RWPE1 (cell line): ENCODE data around the gene KDSR.

Source experiments
- CTCF ChIA-PET: fragments of 350-600 bp; sonication (Branson Sonifier 250); formaldehyde crosslinking; extraction: SDS; loops from one replicate; lab custom pipeline; 2021; lab: Yijun Ruan, JAX
- POLR2A ChIA-PET: fragments of 400-600 bp; formaldehyde crosslinking; extraction: SDS; loops from one replicate; lab custom pipeline; 2020; ENCODE audit warnings: antibody characterized with exemption; ENCODE audit not compliant: low non-redundant PET; lab: Yijun Ruan, JAX
- DNase-seq: peaks from one replicate; pipeline ENCODE4 v3.0.0; 2012; ENCODE audit warnings: low spot score
- H3K27ac ChIP-seq: fragments of 450-650 bp; 2 replicates; pipeline ENCODE4 v1.5.1; 2017
- CTCF ChIP-seq: fragments of 450-650 bp; conservative IDR thresholded peaks from 2 replicates; pipeline ENCODE4 v1.5.1; 2017; ENCODE audit warnings: low read depth, mild to moderate bottlenecking

The KDSR gene

DNA sequence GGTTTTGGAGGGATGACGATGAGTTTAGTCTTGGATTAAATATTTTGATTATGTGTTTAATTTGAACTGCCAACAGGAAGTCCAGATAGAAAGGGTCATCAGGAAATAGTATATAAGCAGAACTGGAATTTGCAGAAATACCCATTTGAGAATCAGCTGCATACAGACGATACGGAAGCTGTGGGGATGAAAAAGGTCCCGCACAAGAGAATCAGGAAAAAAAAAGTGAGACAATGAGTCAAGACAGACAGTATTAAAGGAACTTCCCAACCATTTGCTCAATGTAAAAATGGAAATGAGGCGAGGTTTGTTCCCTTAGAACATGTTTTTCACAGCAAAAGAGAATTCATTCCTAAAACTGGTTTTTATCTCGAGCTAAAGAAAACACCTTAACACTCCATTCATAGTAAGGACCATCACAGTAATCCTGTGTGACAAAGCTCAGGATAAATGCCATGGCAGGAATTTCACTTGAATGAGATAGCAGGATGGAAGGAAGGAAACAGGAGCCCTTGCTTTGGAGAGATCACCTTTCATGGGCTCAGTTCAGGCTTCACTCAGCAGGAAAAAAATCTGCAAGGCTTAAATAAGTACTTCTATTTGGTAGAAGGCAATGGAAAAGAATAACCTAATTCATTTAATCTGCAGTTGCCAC is 76.7 kb downstream of the KDSR start:
- ChIA-PET POLR2A (no interaction called here), CTCF (no interaction called here)
- H3K27ac ChIP-seq, result no peak overlapping the region
- no peak for TF ChIP-seq CTCF
- no peak for DNase-seq

- TF ChIP-seq CTCF, result no peak
- no peak overlapping the region for H3K27ac ChIP-seq
- ChIA-PET POLR2A (no interaction called here), CTCF (no interaction called here)
- DNase-seq, result no peak
Observed at GRCh38 chr18:63288311-63288710, 78.7 kb downstream of the KDSR start.

GRCh38 chr18:63287691-63288220 is 79.2 kb downstream of the KDSR start:
- no peak for DNase-seq
- POLR2A ChIA-PET, result no interaction called here
- no peak overlapping the region for H3K27ac ChIP-seq
- CTCF ChIA-PET, result no interaction called here
- no peak for TF ChIP-seq CTCF

- CTCF ChIA-PET, result no interaction called here
- H3K27ac ChIP-seq, result no peak overlapping the region
- no peak for DNase-seq
- TF ChIP-seq CTCF, result no peak
- POLR2A ChIA-PET, result no interaction called here
Observed at GRCh38 chr18:63286926-63287325, 80.1 kb downstream of the KDSR start.

DNA sequence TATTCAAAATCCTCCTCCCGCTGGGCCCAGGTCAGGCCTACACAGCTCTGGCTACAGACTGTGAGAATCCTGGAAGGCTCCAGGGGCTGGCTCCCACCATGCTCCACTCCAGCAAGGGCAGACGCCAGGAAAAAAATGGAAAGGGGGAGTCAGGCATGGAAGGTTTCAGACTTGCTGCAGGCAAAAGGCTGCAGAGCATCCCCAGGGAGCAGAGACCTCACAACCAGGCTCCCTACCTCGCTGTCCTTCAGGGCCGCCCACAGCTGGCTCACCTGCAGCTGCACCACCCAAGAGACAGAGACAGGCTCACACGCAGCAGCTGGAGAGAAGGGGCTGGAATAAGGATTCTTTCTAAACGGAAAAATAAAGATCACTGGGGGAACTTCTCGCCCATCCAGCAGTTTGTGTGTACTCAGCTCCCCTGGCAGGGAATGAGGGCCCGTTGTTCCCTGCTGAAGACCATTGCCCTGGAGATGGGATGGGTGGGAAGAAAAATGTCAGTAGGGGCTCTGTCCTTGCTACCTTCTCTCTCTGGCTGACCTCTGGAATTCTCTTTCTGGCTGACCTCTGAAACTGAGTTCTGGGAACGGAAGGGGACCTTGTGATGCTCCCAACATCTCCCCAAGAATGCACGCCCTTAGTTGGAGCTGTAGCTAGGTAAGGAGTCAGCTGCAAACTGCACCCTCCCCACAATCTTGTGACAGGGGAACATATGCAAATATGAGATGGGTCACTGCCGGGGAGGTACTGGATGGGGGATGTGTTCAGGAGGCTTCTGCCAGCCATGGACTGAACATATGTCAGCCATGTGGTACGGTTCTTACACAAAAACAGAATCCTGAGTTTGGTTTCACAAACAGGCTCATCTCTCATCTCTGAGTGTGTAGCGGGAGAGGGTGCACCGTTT is 81.9 kb downstream of the KDSR start:
- POLR2A ChIA-PET, result no interaction called here
- no peak for TF ChIP-seq CTCF
- no peak overlapping the region for H3K27ac ChIP-seq
- no peak for DNase-seq
- CTCF ChIA-PET, result no interaction called here

DNA sequence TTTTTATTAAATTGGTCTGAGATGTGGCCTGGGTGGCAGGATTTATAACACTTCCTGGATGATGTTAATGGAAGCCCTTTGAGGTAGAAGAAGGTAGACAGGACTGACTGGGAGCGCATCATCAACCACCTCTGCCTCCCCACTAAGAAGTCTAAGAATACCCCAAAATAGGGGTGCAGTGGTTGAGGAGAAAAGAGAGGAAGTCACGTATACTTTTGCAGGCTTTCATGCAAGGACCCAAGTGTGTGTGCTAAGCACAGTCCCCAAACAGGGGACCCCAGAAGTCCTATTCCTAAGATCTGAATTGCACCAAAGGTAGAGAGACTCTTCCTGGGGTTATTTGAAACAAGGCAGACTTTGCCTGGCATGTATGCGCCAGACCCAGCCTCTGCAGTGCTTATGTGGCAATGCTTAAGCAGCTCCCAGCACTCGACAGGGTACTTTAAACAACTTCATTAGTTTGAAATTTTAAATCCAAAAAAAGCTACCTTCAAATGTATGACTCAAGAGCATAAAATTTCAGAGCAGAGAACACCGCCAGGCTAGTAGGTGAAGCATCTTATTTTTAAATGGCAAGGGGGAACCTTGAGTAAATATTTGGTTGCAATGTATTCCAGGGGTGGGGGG is 82.7 kb downstream of the KDSR start:
- no peak for TF ChIP-seq CTCF
- ChIA-PET POLR2A (no interaction called here), CTCF (no interaction called here)
- no peak for DNase-seq
- no peak overlapping the region for H3K27ac ChIP-seq
